CD14-positive monocyte (primary cell): ENCODE data around the gene STK36. TPM values are rescaled to one million over a fixed set of nuclear protein-coding genes. Genes with fewer than 3 reads are reported as not detected.
A peak's percentile ranks its signal among the peaks of the same experiment; 100 is the strongest.

Experiments used
- DNase-seq, 3 donors: peaks; one replicate each; pipeline ENCODE4 v3.0.0-alpha.2; 2011 to 2022
- H2AFZ ChIP-seq: 2 replicates; pipeline ENCODE4 v1.6.0; 2012; ENCODE audit warnings: mild to moderate bottlenecking, low read depth, low read length, inconsistent platforms; ENCODE audit not compliant: insufficient read depth, poor library complexity, severe bottlenecking
- H3K27ac ChIP-seq, 2 donors: 1 replicate in 1 of 2; 2 replicates in 1 of 2; pipeline ENCODE4 v1.5.1; 2012 to 2013; ENCODE audit warnings: low read length in 2 of 2, control low read depth in 1 of 2, inconsistent platforms in 1 of 2, low read depth in 1 of 2, mild to moderate bottlenecking in 1 of 2
- H3K27me3 ChIP-seq, 2 donors: one replicate each; pipeline versions ENCODE4 v1.6.0 to v1.6.1; 2011 to 2013; ENCODE audit warnings: low read length in 2 of 2; ENCODE audit not compliant: control insufficient read depth in 2 of 2, insufficient read depth in 2 of 2
- H3K36me3 ChIP-seq, 2 donors: replicated peaks in 1 of 2; 1 replicate in 1 of 2; 2 replicates in 1 of 2; pipeline versions ENCODE4 v1.5.1 to v1.6.1; 2012 to 2013; ENCODE audit warnings: low read length in 2 of 2, control low read depth in 1 of 2, inconsistent platforms in 1 of 2, mild to moderate bottlenecking in 1 of 2; ENCODE audit not compliant: insufficient read depth in 2 of 2, control insufficient read depth in 1 of 2
- H3K4me1 ChIP-seq, 2 donors: 1 replicate in 1 of 2; 2 replicates in 1 of 2; pipeline versions ENCODE4 v1.5.1 to v1.6.1; 2012 to 2013; ENCODE audit warnings: low read length in 2 of 2, control low read depth in 1 of 2, inconsistent platforms in 1 of 2, mild to moderate bottlenecking in 1 of 2, moderate library complexity in 1 of 2; ENCODE audit not compliant: insufficient read depth in 2 of 2, control insufficient read depth in 1 of 2
- H3K4me2 ChIP-seq: replicated peaks from 2 replicates; pipeline ENCODE3; 2012; ENCODE audit warnings: low read length, moderate library complexity, mild to moderate bottlenecking; ENCODE audit not compliant: poor library complexity, severe bottlenecking; ENCODE audit errors: extremely low read depth
- H3K4me3 ChIP-seq, 3 experiments: fragments of 200-600 bp in 1 of 3; sonication (generic) in 1 of 3; replicated peaks in 1 of 3; 1 replicate in 2 of 3; 2 replicates in 1 of 3; pipeline ENCODE4 v1.5.1; 2011 to 2013; ENCODE audit warnings: low read length in 3 of 3, mild to moderate bottlenecking in 3 of 3, control low read depth in 2 of 3, low read depth in 2 of 3, inconsistent platforms in 1 of 3, moderate library complexity in 1 of 3
- H3K79me2 ChIP-seq: 2 replicates; pipeline ENCODE4 v1.6.0; 2012; ENCODE audit warnings: mild to moderate bottlenecking, control low read depth, inconsistent platforms, low read length, moderate library complexity; ENCODE audit not compliant: insufficient read depth
- H3K9ac ChIP-seq: 2 replicates; pipeline ENCODE4 v1.6.0; 2017; ENCODE audit warnings: low read length, mild to moderate bottlenecking; ENCODE audit not compliant: insufficient read depth, poor library complexity, severe bottlenecking
- H3K9me3 ChIP-seq, 2 donors: replicated peaks in 1 of 2; 1 replicate in 1 of 2; 2 replicates in 1 of 2; pipeline versions ENCODE4 v1.5.1 to v1.6.1; 2012 to 2013; ENCODE audit warnings: low read length in 2 of 2, control low read depth in 1 of 2; ENCODE audit not compliant: control insufficient read depth in 1 of 2, insufficient read depth in 1 of 2
- H4K20me1 ChIP-seq: 2 replicates; pipeline ENCODE4 v1.6.0; 2012; ENCODE audit warnings: mild to moderate bottlenecking, low read length, control low read depth, moderate library complexity; ENCODE audit not compliant: insufficient read depth
- H3K27ac Mint-ChIP-seq, 7 donors: one replicate each; pipeline ENCODE4 v1.8.0; 2020; ENCODE audit warnings: mild to moderate bottlenecking in 7 of 7, mixed read lengths in 7 of 7, moderate library complexity in 6 of 7, inconsistent platforms in 2 of 7
- H3K27me3 Mint-ChIP-seq, 3 donors: one replicate each; pipeline ENCODE4 v1.8.0; 2021 to 2022; ENCODE audit warnings: low read depth in 3 of 3, mild to moderate bottlenecking in 3 of 3, mixed read lengths in 3 of 3, moderate library complexity in 3 of 3, inconsistent platforms in 1 of 3
- H3K36me3 Mint-ChIP-seq, 2 donors: one replicate each; pipeline ENCODE4 v1.8.0; 2020; ENCODE audit warnings: mixed read lengths in 2 of 2, inconsistent platforms in 1 of 2, mild to moderate bottlenecking in 1 of 2
- H3K4me1 Mint-ChIP-seq: one replicate; pipeline ENCODE4 v1.8.0; 2020; ENCODE audit warnings: mild to moderate bottlenecking, mixed read lengths
- H3K4me3 Mint-ChIP-seq, 2 donors: one replicate each; pipeline ENCODE4 v1.8.0; 2020; ENCODE audit warnings: mild to moderate bottlenecking in 2 of 2, mixed read lengths in 2 of 2, moderate library complexity in 1 of 2
- H3K9me3 Mint-ChIP-seq, 7 donors: one replicate each; pipeline ENCODE4 v1.8.0; 2020 to 2022; ENCODE audit warnings: mixed read lengths in 7 of 7, mild to moderate bottlenecking in 6 of 7, moderate library complexity in 6 of 7, inconsistent platforms in 2 of 7
- WGBS: methylation state at CpG from one replicate; pipeline ENCODE4 v1.1.5; 2013; ENCODE audit warnings: missing lambda C conversion rate; ENCODE audit not compliant: insufficient coverage; 5-methylcytosine and 5-hydroxymethylcytosine counted together
- intact Hi-C, 2 donors: fragments of 100-400 bp; cut with micrococcal nuclease; formaldehyde crosslinking; loops; one replicate each; pipeline versions ENCODE4 v1.15.0 to v1.15.1; 2023
- polyA plus RNA-seq, 3 donors: library from polyadenylated mRNA; depleted of rRNA in 1 of 3; unstranded in 2 of 3; stranded (reverse) in 1 of 3; fragments of 300-500 nt in 2 of 3; fragments of >200 nt in 1 of 3; fragmentation: Illumina TruSeq in 2 of 3; gene quantifications; 1 replicate in 2 of 3; 2 replicates in 1 of 3; pipeline ENCODE4 v1.2.3, GENCODE V29; 2012 to 2021
- TF ChIP-seq, protein P1 (sequence below): fragments of 200-600 bp; IDR thresholded peaks from one replicate; pipeline ENCODE4 v1.8.0; 2022; ENCODE audit warnings: antibody characterized with exemption, mild to moderate bottlenecking

The STK36 gene
- polyA plus RNA-seq, 3 donors, result 1.3 to 36.2 (median 3.3) TPM

- no peak overlapping the region for H2AFZ ChIP-seq
- no peaks in the 10 kb centered on the region for H3K79me2 ChIP-seq
- H3K36me3 Mint-ChIP-seq, result peaks cover 83 to 100% of the 10 kb centered on the region in 2 donors
- H3K27me3 Mint-ChIP-seq, result no peaks in the 10 kb centered on the region
- H3K4me1 ChIP-seq, result no peaks in the 10 kb centered on the region
- H3K27ac ChIP-seq, result no peak overlapping the region
- WGBS, result 98% methylated on average over 9 of the region's 10 CpGs
- DNase-seq, result no peak
- no peaks in the 10 kb centered on the region for H3K27me3 ChIP-seq
- no peak overlapping the region for H3K27ac Mint-ChIP-seq
- H3K4me3 Mint-ChIP-seq, result no peak overlapping the region
- no peaks in the 10 kb centered on the region for H3K9me3 Mint-ChIP-seq
- intact Hi-C loops, result no loop called here
- H3K9ac ChIP-seq, result no peak overlapping the region
- no peak overlapping the region for H3K4me2 ChIP-seq
- TF ChIP-seq, protein P1, sequence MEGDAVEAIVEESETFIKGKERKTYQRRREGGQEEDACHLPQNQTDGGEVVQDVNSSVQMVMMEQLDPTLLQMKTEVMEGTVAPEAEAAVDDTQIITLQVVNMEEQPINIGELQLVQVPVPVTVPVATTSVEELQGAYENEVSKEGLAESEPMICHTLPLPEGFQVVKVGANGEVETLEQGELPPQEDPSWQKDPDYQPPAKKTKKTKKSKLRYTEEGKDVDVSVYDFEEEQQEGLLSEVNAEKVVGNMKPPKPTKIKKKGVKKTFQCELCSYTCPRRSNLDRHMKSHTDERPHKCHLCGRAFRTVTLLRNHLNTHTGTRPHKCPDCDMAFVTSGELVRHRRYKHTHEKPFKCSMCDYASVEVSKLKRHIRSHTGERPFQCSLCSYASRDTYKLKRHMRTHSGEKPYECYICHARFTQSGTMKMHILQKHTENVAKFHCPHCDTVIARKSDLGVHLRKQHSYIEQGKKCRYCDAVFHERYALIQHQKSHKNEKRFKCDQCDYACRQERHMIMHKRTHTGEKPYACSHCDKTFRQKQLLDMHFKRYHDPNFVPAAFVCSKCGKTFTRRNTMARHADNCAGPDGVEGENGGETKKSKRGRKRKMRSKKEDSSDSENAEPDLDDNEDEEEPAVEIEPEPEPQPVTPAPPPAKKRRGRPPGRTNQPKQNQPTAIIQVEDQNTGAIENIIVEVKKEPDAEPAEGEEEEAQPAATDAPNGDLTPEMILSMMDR, result no peak
- no peaks in the 10 kb centered on the region for H3K9me3 ChIP-seq
- H3K4me1 Mint-ChIP-seq, result no peaks in the 10 kb centered on the region
- peaks cover 82 to 97% of the 10 kb centered on the region in 2 donors for H3K36me3 ChIP-seq
- no peak overlapping the region for H3K4me3 ChIP-seq
- H4K20me1 ChIP-seq, result peaks cover 3% of the 10 kb centered on the region
These were observed 28.1 kb upstream of the STK36 start for GRCh38 chr2:218643751-218644310.

DNA sequence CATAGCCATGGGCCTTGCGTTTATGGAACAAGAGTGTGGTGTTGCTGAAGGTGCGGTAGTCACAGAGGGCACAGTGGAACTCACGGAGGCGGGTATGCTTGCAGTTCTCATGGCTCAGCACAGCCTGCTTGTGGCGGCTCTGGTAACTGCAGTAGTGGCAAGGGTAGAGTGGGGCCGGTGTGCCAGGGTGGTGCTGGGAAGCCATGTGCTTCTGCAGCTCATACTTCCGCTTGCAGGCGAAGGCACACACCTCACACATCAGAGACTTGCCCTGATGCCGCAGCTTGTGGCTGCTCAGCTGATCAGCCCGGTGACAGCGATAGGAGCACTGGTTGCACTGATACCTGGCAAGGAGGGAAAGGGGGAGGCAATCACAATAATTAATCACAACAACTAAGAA, 27.2 kb upstream of the STK36 start:
- TF ChIP-seq, protein P1, result no peak
- Mint-ChIP-seq H3K27ac (peak overlapping the region in 2 of 7 donors; percentile 61 to 63), H3K9me3 (no peaks in the 10 kb centered on the region), H3K4me3 (no peak overlapping the region), H3K4me1 (no peaks in the 10 kb centered on the region), H3K27me3 (no peaks in the 10 kb centered on the region), H3K36me3 (peaks cover 82 to 100% of the 10 kb centered on the region in 2 donors)
- no peak for DNase-seq
- Histone ChIP-seq H2AFZ (no peak overlapping the region), H3K27ac (no peak overlapping the region), H3K4me3 (no peak overlapping the region), H3K9me3 (no peaks in the 10 kb centered on the region), H3K4me2 (no peak overlapping the region), H3K9ac (no peak overlapping the region), H3K79me2 (no peaks in the 10 kb centered on the region), H4K20me1 (peaks cover 5% of the 10 kb centered on the region), H3K36me3 (peaks cover 83 to 97% of the 10 kb centered on the region in 2 donors), H3K27me3 (no peaks in the 10 kb centered on the region), H3K4me1 (no peaks in the 10 kb centered on the region)
- intact Hi-C loops, result no loop called here
- 97% methylated on average over 3 of the region's 11 CpGs for WGBS
